Measurements from ENCODE around the gene PCK1. TPM values are rescaled to one million over a fixed set of nuclear protein-coding genes. Genes with fewer than 3 reads are reported as not detected.

The PCK1 gene
- total and polyA plus RNA-seq, 2 of the 13 experiments (the other 11 are each of a cell fraction or from before 2014, with no cell fraction given), result 6.5 to 12.6 TPM

DNA sequence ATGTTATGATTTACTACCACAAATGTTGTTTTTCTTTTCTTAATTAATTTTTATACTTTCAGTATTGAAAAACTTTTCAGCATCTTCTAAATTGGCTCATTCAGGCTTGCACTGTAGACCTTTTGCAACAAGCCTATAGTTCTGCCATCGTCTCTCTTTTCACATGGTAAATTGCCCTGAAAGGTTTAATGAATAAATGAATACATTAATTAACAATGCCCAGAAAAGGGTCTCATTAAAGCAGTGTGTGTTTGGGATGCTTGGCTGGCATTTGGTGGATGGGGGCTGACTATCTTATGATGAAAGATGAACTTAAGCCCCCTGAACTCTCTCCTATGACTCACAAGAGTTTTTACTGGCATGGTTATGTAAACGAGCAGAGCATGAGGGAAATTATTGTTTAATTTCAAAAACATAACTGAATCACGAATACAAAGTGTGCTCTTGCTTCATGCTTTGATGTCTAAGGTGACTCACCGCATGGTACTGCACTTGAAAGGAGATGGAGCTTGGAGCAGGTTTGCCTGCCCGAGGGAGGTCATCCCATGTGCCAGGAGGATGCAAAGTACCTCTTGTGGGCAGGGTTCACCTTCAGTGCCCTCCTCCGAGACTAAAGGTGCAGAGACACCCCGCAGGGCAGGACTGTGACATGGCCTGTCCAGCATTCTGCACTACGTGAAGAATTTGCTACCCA lies 13.8 kb upstream of the PCK1 start (continued):
- TF ChIP-seq SALL1 (CRISPR knock-in tag; IDR thresholded peaks at IDR 0.05) (peak; percentile 100), ZNF557 (CRISPR knock-in tag; IDR thresholded peaks at IDR 0.05) (no peak), HCFC1 (IDR thresholded peaks at IDR 0.05; ENCODE audit: low read depth, low read length) (no peak), FOXK2 (IDR thresholded peaks at IDR 0.05) (no peak), ZFP36L1 (CRISPR knock-in tag; IDR thresholded peaks at IDR 0.05) (peak; percentile 85), TBX3 (IDR thresholded peaks at IDR 0.05; ENCODE audit: borderline replicate concordance) (peak; percentile 46; the same call in 1 of the 2 replicates), ZNF20 (CRISPR knock-in tag; IDR thresholded peaks at IDR 0.05) (no peak)
- TF ChIP-seq, protein P1, sequence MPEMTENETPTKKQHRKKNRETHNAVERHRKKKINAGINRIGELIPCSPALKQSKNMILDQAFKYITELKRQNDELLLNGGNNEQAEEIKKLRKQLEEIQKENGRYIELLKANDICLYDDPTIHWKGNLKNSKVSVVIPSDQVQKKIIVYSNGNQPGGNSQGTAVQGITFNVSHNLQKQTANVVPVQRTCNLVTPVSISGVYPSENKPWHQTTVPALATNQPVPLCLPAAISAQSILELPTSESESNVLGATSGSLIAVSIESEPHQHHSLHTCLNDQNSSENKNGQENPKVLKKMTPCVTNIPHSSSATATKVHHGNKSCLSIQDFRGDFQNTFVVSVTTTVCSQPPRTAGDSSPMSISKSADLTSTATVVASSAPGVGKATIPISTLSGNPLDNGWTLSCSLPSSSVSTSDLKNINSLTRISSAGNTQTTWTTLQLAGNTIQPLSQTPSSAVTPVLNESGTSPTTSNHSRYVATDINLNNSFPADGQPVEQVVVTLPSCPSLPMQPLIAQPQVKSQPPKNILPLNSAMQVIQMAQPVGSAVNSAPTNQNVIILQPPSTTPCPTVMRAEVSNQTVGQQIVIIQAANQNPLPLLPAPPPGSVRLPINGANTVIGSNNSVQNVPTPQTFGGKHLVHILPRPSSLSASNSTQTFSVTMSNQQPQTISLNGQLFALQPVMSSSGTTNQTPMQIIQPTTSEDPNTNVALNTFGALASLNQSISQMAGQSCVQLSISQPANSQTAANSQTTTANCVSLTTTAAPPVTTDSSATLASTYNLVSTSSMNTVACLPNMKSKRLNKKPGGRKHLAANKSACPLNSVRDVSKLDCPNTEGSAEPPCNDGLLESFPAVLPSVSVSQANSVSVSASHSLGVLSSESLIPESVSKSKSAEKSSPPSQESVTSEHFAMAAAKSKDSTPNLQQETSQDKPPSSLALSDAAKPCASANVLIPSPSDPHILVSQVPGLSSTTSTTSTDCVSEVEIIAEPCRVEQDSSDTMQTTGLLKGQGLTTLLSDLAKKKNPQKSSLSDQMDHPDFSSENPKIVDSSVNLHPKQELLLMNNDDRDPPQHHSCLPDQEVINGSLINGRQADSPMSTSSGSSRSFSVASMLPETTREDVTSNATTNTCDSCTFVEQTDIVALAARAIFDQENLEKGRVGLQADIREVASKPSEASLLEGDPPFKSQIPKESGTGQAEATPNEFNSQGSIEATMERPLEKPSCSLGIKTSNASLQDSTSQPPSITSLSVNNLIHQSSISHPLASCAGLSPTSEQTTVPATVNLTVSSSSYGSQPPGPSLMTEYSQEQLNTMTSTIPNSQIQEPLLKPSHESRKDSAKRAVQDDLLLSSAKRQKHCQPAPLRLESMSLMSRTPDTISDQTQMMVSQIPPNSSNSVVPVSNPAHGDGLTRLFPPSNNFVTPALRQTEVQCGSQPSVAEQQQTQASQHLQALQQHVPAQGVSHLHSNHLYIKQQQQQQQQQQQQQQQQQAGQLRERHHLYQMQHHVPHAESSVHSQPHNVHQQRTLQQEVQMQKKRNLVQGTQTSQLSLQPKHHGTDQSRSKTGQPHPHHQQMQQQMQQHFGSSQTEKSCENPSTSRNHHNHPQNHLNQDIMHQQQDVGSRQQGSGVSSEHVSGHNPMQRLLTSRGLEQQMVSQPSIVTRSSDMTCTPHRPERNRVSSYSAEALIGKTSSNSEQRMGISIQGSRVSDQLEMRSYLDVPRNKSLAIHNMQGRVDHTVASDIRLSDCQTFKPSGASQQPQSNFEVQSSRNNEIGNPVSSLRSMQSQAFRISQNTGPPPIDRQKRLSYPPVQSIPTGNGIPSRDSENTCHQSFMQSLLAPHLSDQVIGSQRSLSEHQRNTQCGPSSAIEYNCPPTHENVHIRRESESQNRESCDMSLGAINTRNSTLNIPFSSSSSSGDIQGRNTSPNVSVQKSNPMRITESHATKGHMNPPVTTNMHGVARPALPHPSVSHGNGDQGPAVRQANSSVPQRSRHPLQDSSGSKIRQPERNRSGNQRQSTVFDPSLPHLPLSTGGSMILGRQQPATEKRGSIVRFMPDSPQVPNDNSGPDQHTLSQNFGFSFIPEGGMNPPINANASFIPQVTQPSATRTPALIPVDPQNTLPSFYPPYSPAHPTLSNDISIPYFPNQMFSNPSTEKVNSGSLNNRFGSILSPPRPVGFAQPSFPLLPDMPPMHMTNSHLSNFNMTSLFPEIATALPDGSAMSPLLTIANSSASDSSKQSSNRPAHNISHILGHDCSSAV (CRISPR knock-in tag; IDR thresholded peaks at IDR 0.05; ENCODE audit: borderline replicate concordance), result no peak
- TF ChIP-seq, protein P2, sequence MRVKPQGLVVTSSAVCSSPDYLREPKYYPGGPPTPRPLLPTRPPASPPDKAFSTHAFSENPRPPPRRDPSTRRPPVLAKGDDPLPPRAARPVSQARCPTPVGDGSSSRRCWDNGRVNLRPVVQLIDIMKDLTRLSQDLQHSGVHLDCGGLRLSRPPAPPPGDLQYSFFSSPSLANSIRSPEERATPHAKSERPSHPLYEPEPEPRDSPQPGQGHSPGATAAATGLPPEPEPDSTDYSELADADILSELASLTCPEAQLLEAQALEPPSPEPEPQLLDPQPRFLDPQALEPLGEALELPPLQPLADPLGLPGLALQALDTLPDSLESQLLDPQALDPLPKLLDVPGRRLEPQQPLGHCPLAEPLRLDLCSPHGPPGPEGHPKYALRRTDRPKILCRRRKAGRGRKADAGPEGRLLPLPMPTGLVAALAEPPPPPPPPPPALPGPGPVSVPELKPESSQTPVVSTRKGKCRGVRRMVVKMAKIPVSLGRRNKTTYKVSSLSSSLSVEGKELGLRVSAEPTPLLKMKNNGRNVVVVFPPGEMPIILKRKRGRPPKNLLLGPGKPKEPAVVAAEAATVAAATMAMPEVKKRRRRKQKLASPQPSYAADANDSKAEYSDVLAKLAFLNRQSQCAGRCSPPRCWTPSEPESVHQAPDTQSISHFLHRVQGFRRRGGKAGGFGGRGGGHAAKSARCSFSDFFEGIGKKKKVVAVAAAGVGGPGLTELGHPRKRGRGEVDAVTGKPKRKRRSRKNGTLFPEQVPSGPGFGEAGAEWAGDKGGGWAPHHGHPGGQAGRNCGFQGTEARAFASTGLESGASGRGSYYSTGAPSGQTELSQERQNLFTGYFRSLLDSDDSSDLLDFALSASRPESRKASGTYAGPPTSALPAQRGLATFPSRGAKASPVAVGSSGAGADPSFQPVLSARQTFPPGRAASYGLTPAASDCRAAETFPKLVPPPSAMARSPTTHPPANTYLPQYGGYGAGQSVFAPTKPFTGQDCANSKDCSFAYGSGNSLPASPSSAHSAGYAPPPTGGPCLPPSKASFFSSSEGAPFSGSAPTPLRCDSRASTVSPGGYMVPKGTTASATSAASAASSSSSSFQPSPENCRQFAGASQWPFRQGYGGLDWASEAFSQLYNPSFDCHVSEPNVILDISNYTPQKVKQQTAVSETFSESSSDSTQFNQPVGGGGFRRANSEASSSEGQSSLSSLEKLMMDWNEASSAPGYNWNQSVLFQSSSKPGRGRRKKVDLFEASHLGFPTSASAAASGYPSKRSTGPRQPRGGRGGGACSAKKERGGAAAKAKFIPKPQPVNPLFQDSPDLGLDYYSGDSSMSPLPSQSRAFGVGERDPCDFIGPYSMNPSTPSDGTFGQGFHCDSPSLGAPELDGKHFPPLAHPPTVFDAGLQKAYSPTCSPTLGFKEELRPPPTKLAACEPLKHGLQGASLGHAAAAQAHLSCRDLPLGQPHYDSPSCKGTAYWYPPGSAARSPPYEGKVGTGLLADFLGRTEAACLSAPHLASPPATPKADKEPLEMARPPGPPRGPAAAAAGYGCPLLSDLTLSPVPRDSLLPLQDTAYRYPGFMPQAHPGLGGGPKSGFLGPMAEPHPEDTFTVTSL (CRISPR knock-in tag; IDR thresholded peaks at IDR 0.05; ENCODE audit: borderline replicate concordance), result peak; percentile 89
- TF ChIP-seq, protein P3, sequence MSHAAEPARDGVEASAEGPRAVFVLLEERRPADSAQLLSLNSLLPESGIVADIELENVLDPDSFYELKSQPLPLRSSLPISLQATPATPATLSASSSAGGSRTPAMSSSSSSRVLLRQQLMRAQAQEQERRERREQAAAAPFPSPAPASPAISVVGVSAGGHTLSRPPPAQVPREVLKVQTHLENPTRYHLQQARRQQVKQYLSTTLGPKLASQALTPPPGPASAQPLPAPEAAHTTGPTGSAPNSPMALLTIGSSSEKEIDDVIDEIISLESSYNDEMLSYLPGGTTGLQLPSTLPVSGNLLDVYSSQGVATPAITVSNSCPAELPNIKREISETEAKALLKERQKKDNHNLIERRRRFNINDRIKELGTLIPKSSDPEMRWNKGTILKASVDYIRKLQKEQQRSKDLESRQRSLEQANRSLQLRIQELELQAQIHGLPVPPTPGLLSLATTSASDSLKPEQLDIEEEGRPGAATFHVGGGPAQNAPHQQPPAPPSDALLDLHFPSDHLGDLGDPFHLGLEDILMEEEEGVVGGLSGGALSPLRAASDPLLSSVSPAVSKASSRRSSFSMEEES (CRISPR knock-in tag; IDR thresholded peaks at IDR 0.05), result peak; percentile 42; the same call in 1 of the 2 replicates
- TF ChIP-seq, protein P4, sequence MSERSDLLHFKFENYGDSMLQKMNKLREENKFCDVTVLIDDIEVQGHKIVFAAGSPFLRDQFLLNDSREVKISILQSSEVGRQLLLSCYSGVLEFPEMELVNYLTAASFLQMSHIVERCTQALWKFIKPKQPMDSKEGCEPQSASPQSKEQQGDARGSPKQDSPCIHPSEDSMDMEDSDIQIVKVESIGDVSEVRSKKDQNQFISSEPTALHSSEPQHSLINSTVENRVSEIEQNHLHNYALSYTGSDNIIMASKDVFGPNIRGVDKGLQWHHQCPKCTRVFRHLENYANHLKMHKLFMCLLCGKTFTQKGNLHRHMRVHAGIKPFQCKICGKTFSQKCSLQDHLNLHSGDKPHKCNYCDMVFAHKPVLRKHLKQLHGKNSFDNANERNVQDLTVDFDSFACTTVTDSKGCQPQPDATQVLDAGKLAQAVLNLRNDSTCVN (CRISPR knock-in tag; IDR thresholded peaks at IDR 0.05; ENCODE audit: borderline replicate concordance), result peak; percentile 35; the same call in 1 of the 2 replicates
